Cortex of kidney (tissue), 1 donor: ENCODE data around the gene SENP2.
"Not testable (repeated sequence)": the region's sequence is repeated elsewhere in the genome, so short reads cannot be mapped to it uniquely, and the experiment has no call there.

Experiments used
- DNase-seq: peaks from one replicate; lab custom pipeline; 2025; lab: John Stamatoyannopoulos, UW

The SENP2 gene

GRCh38 chr3:185585859-185586685 lies at the start of gene SENP2:
TSS of gene SENP2 (plus strand) at chr3:185586295. CDS start at chr3:185586414, 119 bp downstream.
- DNase-seq: peak; percentile 27

GRCh38 chr3:185537369-185537970 lies 48.6 kb upstream of the SENP2 start:
- no peak for DNase-seq

DNA sequence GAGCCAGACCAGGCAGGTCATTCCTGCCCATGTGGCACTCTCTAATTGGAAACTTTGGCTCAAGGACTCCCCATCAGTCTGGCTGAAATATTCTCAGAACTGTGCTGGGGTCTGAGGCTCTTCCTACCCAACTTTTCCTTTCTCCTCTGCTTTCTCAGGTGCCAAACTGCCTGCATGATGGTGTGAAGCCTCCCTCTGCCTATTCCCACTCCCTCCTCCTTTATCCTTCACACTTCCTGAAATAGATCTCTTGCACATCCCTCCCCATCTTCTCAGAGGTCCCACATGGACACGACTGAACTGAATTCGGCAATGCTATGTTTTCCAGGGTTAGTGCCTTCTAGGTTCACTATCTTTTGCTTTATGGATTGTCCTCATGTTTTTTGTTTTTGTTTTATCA lies 46.2 kb upstream of the SENP2 start:
- DNase-seq: no peak

DNA sequence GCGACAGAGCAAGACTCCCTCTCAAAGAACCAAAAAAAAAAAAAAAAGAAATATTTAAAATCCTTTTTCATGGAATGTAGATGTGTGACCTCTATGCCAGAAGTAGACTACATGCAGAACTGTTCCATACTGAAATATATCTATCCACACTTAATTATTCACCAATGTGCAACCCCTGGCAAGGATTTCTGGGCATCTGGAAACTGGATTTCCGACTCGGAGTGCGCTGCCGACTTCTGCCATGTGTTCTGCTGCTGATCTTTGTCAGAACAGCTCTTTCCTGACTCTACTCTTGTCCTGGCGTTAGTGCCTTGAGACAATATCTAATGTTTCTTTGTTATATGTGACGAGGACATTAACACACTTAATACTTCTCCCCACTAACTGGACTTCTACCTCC lies 45.4 kb upstream of the SENP2 start:
- no peak for DNase-seq

DNA sequence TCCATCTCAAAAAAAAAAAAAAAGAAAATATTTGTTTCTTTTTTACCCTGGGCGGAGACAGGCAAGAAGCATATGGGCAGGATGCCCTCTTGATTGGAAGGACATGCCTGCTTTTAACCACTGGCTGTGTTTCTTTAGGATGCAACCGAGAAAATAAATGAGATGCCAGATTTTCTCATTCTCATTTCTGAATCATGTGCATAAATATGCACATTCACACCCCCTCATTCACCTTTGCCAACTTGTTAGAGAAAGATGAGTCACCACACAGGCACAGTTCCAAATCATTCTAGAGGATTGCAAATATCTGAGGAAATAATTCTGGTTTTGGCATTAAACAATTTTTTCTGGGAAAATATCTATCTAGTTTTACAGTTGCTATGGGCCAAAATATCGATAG lies 37.0 kb upstream of the SENP2 start:
- no peak for DNase-seq

DNA sequence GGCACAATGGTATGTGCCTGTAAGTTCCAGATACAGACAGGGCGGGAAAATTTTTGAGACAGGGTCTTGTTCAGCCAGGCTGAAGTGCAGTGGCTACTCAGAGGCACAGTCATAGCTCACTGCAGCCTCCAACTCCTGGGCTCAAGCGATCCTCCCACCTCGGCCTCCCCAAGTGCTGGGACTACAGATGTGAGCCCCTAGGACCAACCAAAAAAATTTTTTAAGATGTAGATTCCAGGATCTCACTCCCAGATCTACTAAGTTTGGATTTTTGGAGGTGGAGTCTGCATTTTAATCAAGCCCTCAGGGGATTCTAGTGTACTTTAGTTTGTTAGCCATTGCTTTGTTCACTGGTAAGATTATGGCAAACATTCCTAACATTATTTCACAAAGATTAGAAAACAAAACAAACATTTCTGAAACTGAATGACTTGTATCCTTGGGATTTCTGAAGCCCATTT lies 36.4 kb upstream of the SENP2 start:
- no peak for DNase-seq

- DNase-seq: no peak
Observed at GRCh38 chr3:185552358-185552877, 33.7 kb upstream of the SENP2 start, which contains the start of gene LIPH. TSS of gene LIPH (minus strand) at chr3:185552588. CDS start at chr3:185552471, 117 bp downstream.

- DNase-seq: no peak
Observed at GRCh38 chr3:185555101-185555501, 31.0 kb upstream of the SENP2 start.

- DNase-seq: no peak
Observed at GRCh38 chr3:185555860-185556347, 30.2 kb upstream of the SENP2 start.

GRCh38 chr3:185556640-185557039 lies 29.5 kb upstream of the SENP2 start:
- DNase-seq: not testable (repeated sequence)

GRCh38 chr3:185558395-185558794 lies 27.7 kb upstream of the SENP2 start:
- no peak for DNase-seq

DNA sequence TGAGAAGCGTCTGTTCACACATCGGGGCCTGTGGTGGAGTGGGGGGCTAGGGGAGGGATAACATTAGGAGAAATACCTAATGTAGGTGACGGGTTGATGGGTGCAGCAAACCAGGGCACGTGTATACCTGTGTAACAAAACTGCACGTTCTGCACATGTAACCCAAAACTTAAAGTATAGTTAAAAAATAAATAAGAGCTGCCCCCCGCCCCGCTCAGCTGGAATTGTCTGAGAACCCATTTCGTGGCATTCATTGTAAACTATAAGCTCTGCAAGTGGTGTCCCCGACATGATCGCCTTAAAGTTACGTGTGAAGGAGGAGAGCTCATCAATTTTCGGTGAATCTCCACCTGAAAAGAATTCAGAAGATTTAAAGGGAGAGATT lies 26.4 kb upstream of the SENP2 start:
- no peak for DNase-seq

GRCh38 chr3:185560676-185561075 lies 25.4 kb upstream of the SENP2 start:
- no peak for DNase-seq

- DNase-seq: no peak
Observed at GRCh38 chr3:185561374-185561943, 24.6 kb upstream of the SENP2 start.

GRCh38 chr3:185561958-185562357 lies 24.1 kb upstream of the SENP2 start:
- no peak for DNase-seq

DNA sequence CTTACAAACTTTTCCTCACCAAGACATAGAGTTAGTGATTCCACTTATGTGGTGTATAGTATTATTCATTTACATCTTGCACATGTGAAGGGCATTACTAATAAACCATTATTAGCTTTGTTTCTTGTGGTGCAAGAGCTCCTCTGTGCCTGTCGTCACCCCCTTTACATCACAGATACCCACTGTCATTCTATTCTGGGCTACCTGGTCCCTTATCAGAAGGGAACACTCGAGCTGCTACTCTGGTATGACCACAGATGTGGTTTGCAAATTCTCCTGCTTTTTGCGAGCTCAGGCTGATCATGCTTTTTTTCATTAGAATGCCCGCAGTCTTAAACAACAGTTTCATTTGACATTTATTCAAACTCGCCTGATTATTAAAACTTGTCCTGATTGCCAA lies 13.9 kb upstream of the SENP2 start:
- no peak for DNase-seq

DNA sequence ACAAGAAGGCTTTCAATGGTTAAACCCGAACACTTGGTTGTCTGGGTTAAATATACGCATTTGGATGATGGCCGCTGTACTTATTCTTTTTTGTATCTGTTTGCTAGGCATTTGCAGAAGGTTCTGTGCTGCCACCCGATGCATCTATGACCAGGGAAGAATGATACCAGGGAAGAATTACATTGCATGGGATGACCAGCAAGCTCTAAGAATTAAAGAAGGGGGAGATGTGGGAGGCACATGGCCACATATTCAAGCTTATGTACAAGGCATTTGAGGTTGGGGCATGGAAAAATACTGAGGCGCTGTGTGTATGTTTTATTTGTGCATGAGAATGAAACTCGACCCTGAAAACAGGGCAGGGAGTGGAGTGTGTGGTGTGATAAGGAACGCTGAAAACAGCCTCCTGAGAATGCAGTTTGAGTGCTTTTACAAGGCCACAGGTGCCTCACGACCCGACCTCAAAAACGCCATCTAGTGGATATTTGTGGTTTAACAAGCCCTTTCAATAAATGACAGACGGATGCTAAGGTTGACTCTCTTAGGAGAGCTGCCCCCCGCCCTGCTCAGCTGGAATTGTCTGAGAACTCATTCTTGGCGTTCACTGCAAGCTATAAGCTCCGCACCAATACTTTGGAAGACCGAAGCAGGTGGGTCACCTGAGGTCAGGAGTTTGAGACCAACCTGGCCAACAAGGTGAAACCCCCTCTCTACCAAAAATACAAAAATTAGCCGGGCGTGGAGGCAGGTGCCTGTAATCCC lies 10.8 kb upstream of the SENP2 start:
- DNase-seq: not testable (repeated sequence)

DNA sequence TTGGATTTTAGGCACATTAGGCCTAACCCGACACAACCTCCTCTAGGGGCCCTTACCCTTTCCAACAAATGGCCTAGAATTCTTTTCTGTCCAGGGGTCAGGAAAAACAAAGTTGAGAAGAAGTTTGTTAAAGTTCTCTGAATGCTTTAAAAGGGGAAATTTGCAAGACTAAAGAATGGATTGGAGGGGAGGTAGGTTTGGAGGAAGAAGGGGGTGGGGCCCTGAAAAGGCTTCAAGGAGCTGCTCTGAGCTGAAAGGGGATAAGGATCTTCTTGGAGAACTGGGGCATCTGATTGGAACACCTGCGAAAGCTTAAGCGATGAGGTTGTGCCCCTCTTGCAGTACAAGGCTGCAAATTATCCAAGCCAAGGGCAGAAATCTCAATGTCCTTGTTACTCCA lies 3.9 kb upstream of the SENP2 start:
- no peak for DNase-seq

DNA sequence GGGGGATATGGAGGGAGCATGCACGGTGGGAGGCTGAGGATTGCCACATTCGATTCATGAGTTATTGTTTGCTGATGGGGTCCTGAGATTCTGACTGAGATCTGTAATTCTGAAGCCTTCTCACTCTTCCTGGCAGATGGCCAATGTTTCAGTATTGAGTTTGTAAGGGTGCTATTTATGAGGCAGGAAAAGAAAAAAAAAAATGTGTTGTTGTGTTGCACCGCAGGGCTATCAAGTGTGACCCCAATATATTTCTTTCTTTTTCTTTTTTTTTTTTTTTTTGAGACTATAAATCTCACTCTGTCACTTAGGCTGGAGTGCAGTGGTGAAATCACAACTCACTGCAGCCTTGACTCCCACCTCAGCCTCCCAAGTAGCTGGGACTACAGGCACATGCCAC lies 3.2 kb upstream of the SENP2 start:
- no peak for DNase-seq

- DNase-seq: no peak
Observed at GRCh38 chr3:185583925-185584324, 2.2 kb upstream of the SENP2 start.

GRCh38 chr3:185584686-185585085 lies 1.4 kb upstream of the SENP2 start:
- no peak for DNase-seq

DNA sequence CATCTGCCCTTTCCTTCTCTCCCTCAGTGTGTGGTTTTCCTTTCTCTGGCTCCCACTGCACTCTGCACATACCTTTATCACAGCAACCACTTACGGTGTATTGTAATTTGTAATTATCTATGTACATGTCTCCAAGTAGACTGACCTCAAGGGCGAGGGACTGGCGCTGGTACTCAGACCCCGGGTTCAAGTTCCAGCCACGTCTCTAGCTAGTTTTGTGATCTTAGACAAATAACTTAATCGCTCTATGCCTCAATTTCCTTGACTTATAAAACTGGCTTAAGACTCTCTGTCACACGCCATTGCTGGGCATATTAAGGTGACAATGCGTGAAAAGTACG lies 607 bp upstream of the SENP2 start:
- DNase-seq: no peak
